GM21526 (cell line): ENCODE data around the gene TKT.

Experiments
- ATAC-seq: cut with Tn5 transposase; IDR thresholded peaks from one replicate; pipeline ENCODE4 v1.9.1; 2021; ENCODE audit warnings: moderate library complexity; ENCODE audit not compliant: unreplicated experiment, low FRiP score

The TKT gene

DNA sequence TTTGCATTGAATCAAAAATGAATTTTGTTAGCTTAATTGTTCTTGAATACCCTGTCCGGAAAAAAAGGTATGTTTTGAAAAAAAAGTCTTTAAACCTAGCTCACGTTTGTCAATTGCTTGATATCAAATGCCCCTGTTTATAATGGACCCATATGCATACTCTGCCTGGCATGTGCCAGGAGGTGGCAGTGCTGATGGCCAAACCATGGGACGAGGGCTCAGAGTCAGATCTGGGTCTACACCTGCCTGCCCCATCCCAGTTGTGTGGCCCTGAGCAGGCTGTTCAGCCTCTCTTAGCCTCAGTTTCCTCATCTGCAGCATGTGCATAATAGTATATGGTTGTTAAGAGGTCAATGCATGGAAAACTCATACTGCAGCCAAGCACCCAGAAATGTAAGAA lies 56.0 kb downstream of the TKT start:
- ATAC-seq, result no peak

DNA sequence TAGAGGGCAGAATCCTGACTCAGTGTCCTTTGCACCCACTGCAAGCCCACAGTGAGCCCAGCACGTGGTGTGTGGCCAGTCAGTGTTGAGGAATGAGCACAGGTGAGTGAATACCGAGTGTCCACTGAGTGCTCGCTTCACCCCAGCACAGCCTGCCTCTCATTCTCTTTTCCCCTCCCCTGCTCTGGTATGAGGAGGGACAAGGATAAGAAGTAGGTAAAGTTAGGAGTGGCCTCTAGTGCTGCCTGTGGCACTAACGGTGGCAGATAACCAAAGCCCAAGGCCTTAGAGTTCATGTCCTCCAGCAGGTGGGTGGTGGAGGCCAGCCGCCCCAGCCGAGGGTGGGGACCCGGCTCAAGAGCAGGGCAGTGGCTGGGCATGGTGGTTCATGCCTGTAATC lies 56.8 kb downstream of the TKT start:
- no peak for ATAC-seq

DNA sequence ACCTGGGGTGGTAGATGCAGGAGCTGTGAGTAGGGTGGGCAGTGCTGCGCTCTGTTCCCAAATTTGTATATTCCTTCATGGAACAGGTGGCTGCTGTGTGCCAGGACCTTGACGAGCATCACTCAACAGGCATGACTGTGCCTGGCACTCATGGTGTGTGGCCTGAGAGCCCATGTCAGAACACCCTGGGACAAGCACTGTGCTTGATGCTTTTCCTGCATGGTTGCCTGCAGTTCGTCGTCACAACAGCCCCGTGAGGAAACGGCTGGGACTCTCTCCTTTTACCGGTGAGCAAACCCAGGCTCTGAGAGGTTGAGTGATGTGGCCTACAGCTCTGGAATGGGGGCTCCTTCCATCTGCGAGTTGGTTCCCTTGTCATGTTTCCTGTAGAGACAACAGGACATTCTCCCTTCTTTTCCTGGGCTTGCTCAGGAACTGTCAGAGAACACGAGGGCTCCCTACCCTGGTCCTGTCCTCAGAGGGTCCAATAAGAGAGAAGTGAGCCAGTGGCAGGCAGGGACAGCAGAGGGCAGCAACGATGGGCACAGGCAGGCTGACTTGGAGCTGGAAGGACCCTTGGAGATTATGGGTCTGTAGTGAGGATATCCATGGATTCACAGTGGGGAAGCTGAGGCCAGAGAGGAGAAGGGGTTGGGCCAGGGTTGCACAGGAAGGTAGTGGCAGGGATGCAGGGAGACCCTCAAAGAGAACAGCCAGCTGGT lies 57.4 kb downstream of the TKT start:
- no peak for ATAC-seq

DNA sequence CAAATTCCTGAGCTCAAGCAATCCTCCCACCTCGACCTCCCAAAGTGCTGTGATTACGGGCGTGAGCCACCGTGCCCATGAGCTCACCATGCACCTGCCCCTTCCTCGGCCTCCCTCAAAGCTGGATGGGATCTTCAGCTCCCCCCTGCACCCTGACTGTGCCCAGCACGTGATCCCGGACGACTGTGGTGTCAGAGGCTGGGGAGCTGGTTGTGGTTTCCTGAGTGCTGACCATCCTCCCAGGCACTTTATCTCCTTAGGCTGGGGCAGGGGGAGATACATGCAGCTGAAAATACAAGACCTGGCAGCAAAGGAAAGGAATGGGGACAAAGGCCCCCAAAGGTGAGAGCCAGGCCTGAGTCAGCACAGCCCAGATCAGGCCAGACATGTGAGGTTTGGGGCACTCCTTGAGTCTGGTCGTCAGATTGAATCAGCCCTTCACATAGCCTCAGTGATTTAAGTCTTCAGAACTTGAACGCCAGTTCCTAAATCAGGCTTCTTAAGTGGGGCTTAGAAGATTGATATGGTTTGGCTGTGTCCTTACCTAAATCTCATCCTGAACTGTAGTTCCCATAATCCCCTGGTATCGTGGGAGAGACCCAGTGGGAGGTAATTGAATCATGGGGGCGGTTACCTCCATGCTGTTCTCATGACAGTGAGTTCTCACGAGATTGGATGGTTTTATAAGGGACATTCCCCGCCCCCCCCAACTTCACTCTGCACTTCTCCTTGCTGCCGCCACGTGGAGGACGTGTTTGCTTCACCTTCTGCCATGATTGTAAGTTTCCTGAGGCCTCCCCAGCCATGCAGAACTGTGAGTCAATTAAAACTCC lies 59.0 kb downstream of the TKT start:
- ATAC-seq, result no peak

DNA sequence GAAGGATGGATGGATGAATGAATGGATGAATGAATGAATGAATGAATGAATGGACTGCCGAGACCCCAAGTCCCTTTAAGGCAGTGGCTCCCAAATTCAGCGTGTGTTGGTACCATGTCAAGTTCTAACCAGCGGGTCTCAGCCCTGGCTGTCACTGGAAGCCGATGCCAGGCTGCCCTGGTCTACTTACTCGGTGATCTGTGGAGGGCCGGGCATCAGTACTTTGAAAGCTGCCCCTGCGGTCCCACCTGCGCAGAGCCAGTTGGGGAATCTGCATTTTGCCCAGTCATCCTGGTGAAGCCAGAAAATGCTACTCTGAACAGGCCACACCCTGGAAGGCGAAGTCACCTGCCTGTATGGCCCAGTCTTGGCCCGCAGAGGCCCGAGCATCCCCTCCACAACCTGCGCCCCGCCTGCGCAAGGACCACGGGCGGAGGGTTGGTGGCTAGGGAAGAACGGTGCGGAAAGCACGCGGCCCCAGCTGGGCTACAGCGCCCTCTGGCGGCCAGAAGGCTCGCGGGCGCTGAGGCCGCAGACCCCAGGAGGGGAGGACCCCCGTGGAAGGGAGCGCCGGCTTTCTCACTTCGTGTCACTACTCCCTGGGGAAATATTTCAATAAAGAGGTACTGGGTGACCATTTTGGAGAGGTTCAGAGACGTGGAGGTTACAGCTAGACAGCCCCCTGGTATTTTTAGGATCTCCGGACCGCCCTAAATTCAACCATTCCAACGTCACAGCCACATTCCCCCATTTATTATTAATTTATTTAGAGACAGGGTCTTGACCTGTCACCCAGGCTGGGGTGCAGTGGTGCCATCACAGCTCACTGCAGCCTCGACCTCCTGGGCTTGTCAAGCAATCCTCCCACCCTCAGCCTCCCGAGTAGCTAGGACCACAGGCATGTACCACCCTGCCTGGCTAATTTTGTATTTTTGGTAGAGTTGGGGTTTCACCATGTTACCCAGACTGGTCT lies 59.9 kb downstream of the TKT start:
- no peak for ATAC-seq

DNA sequence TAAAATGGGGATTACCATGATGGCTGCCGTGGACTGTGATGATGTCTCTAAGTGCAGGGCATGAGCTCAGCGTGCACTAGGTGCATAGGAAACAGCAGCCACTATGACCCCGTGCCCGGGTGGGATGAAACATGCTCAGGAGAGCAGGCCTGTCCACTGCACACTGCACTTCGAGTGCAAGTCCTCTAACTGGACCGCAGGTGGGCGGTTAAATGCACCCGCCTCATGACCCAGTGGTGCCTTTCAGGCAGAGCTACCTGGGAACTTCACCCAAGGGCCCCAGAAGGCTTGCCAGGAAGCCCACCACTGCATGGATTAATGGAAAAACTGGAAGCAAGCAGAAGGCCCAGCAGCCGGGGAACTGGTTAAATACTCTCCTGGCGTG lies 60.8 kb downstream of the TKT start:
- no peak for ATAC-seq

DNA sequence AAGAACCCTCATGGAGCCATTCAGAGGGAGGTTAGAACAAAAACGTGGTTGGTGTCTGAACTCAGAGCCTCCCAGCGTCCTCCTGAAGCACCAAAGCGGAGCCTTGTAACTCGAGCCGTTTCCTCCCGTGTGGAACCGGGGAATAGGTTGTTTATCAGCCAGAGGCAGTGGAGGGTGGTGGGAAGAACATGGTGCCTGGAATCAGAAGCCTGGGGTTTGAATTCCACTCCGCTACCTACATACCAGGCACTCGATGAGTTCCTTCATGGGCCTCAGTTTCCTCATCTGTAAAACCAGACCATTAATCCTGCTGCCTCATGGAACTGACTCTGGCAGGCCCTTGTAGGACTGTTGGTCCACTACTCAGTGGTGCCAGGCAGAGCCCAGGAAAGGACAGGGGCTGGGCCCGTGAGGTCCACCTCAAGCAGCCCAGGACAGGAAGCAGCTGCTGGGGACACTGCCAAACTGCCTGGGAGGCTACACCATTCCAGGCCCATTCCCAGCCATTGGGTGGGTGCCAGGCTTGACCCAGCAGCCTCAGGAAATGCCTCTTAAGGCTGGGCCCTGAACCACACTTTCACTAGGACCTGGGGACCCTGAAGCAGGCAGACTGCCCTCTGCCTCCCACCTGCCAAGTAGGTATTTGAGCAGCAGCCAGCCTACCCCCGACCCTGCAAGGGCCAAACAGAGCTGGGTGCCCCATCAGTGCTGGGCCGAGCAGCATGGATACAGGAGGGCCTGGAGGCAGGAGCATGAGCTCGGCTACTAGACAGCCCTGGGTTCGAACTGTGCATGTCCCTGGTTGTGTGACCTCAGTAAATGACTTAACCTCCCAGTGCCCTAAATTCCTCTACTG lies 61.4 kb downstream of the TKT start:
- no peak for ATAC-seq

DNA sequence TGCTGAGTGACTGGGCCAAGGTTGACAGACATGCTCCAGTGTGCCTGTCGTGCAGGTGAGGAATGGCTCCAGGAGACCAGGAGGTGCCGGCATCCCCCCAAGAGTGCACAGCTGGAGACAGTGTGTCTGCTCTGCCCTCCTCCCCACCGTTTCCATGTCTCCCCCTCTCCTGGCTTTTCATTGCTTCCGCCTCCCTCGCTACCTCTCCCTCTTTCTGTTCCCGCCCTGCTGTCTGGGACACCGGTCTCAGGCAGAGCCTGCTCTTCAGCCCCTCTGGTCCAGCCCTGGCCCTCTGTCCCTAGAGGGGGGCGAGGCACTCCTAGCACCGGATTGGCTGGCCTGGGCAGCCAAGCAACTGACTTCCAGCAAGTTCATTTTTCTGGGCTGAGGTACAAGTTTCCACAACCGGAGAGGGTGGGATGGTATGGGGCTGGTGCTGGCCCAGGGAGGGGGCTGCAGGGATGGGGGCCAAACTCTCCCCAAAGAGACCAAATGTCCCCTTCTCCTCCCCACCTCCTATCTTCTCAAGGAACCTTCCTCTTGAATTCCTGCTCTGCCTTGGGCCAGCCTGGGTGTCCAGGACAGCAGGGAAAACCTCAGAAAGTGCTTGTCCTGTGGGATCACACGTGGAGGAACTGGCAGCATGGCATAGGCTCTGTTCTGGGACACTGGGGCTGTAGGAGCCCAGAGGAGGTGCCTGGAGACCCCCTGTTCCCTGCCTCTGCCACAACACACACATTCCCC lies 62.2 kb downstream of the TKT start:
- no peak for ATAC-seq

DNA sequence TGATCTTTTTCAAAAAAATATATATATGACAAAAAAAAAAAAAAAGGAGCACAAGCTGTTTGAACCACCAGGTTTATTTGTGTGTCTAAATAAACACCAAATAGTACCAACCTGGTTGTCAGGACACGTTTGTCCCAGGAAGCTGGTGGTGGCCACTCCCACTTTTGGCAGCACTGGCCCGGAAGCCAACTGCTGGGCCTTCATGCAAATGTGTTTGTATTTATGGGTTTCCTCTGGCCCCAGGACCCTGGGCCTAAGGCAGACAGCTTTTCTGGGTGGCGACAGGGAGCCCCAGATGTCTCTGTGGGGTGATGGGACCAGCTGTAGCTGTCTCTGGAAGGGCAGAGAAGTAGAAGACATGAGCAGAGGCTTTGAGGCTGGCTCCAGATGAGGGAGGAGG lies 63.2 kb downstream of the TKT start:
- ATAC-seq, result peak; percentile 42

DNA sequence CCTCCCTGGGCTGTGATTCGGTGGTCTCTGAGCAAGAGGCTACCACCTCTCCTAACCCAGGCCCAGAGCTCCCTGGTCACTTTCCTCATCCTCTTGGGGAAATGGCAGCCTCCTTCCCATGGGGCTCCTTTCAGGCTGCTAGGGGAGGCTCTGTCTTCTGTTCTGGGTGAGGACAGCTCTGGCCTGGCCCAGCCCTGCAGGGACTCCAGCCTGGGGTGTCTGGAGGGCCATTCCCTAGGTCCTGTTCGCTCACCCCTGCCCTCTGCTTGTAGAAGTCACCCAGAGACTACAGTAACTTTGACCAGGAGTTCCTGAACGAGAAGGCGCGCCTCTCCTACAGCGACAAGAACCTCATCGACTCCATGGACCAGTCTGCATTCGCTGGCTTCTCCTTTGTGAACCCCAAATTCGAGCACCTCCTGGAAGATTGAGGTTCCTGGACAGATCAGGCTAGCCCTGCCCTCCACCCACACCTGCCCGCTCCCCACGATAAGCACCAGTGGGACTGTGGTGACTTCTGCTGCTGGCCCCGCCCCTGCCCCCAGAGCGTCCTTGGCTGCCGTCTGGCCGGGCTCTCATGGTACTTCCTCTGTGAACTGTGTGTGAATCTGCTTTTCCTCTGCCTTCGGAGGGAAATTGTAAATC lies 63.9 kb downstream of the TKT start:
- no peak for ATAC-seq

DNA sequence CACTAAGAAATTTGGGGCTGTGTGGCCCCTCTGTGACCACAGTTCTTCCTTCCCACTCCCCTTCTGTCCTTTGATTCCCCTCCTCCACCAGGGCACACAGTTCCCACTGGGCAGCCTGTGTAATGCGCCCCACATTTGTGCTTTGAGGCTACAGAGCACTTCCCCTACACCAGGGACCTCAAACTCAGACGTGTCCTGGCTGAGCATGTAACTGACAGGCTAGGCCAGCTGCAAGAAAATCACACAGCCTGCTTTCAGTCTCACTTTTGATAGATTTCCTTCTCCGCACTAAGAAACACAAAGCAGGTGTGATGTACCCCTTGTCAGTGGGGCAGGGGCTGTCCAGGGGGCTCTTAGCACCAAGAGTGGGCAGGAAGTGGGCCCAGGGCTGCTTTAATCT lies 65.2 kb downstream of the TKT start:
- peak; percentile 53 for ATAC-seq

DNA sequence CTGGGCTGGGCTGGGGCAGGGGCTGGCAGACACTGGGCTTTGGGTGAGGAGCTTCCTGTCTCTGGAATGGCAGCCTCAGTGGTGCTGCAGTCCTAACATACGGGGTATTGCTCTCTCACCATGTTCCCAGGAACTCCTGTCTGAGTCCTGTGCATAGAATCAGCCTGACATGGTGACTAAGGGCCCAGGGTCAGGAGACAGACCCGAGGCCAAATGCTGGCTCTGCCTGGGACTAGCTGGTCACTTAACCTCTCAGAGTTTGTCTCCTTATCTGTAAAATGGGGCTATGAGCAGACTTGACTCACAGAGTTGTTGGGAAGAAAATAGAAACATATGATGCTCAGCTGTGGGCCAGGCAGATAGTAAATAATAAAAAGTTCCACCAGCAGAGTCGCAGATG lies 66.5 kb downstream of the TKT start:
- no peak for ATAC-seq

DNA sequence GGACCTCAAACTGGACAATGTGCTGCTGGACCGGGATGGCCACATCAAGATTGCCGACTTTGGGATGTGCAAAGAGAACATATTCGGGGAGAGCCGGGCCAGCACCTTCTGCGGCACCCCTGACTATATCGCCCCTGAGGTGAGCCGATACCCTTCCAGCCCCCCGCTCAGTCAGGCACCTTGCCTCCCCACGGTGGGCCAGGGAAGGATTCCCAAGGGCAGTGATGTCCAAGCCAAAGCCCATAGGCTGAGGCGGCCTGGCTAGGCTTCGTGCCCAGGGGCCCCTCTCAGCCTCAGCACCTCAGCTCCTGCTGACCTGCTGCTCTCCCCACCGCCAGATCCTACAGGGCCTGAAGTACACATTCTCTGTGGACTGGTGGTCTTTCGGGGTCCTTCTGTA lies 67.1 kb downstream of the TKT start:
- ATAC-seq, result no peak

DNA sequence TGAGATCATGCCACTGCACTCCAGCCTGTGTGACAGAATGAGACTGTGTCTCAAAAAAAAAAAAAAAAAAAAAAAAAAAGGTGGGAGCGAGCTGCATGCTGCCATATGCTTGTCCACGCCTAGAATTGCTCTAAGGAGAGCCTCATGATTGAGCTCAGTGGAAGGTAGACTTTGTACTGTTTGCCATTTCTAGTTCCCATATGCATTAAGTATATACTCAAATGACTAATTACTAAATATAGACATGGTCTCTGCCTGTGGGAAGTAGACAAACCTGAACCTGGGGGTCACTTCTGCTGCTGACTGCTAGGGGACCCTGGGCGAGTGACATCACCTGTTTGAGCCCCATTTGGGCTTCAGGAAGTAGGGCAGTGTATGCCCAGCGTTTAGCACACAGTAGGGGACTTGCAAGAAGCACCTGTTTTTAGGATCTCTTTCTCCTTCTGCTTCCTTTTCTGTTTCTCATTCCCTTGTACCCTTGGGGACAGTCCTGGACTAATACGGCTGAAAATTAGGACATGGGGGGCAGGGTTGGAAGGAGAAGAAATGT lies 67.6 kb downstream of the TKT start:
- ATAC-seq, result no peak

DNA sequence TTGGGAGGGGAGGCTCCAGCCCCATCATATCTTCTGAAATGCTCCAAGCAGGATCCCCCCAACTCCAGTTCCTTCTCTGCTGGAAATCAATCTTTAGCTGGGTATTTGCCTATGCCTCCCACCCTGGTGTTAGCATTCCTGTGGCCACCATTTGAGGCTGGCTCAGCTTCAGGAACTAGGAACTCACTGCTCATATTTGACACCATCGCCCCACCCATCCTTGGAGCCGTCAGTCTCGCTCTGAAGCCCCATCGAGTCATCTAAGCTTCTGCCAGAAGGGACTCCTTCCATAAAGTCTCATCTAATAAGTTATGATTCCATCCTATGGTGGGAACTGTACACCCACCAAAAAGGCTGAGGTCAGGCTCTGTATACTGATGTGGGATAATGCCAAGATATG lies 68.4 kb downstream of the TKT start:
- no peak for ATAC-seq

DNA sequence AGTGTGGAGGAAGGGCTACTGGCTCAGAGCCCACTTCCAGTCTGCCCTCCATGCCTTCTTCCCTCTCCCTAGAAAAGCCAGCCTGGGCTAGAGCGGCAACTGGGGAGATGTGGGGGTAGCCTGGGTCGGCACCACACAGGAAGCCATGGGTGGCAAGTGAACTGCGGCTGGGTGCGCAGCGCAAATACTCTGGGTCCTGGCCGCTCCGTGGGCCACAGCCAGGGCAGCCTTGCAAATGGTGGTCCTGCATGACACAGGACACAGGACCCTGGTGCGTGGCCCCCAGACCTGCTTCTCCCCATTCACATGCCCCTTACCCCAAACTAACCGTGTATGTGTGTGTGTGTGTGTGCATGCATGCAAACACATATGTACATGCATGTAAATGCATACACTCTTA lies 69.1 kb downstream of the TKT start:
- ATAC-seq, result no peak

DNA sequence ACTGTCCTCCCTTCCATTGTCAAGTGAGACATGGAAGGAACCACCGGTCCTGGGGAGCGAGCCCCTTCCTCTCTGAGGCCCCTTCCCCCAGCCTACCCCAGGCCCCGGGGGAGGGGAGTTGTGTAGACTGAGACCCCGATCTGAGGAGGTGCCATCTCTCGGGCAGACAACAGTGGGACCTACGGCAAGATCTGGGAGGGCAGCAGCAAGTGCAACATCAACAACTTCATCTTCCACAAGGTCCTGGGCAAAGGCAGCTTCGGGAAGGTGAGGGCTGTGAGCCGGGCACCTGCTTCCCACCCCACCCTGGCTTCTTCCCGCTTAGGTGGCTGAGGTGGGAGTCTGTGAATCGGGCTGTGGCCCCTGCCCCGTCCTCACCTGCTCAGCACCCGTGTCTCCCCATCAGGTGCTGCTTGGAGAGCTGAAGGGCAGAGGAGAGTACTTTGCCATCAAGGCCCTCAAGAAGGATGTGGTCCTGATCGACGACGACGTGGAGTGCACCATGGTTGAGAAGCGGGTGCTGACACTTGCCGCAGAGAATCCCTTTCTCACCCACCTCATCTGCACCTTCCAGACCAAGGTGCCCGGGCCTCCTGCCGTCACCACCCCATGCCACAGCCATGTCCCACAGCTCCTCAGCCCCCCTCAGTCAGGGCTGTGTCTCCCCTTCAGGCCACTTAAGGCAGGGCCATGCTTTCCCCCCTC lies 69.9 kb downstream of the TKT start:
- no peak for ATAC-seq

DNA sequence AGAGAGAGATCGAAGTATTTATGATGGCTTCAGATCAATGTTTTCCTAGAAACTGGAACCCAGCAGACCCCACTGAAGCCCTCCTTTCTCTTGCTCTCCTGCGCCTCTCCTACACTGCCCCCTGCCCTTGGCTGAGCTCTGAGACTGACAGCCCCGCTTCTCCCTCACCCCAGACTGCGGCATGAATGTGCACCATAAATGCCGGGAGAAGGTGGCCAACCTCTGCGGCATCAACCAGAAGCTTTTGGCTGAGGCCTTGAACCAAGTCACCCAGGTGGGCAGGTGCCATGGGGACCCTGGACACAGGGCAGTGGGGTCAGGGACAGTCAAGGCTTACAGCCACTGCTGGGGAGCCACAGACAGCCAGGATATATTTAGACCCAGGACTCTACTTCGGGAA lies 71.1 kb downstream of the TKT start:
- ATAC-seq, result no peak
